Breast epithelium (tissue), 3 donors: Measurements from ENCODE around the gene SLC16A8.

Source experiments
- CTCF ChIP-seq, 3 donors: fragments of 450-650 bp; IDR thresholded peaks; one replicate each; pipeline ENCODE4 v1.5.1; 2016 to 2017; ENCODE audit warnings: antibody characterized with exemption in 3 of 3, mild to moderate bottlenecking in 3 of 3, moderate library complexity in 3 of 3
- POLR2A ChIP-seq: fragments of 450-650 bp; IDR thresholded peaks from one replicate; pipeline ENCODE4 v1.6.1; 2016; ENCODE audit warnings: antibody characterized with exemption, mild to moderate bottlenecking, moderate library complexity
- POLR2AphosphoS5 ChIP-seq, 3 donors: sonication (generic); formaldehyde crosslinking; IDR thresholded peaks; one replicate each; pipeline ENCODE4 v1.6.1; 2017; ENCODE audit warnings: antibody characterized with exemption in 3 of 3

GRCh38 chr22:38107692-38108515, 23.9 kb upstream of the SLC16A8 start:
- TF ChIP-seq POLR2AphosphoS5 (IDR thresholded peaks at IDR 0.05) (no peak), CTCF (IDR thresholded peaks at IDR 0.05) (no peak), POLR2A (no peak)
